H1 (cell line): ENCODE results near the gene TMEM139. TPM values are rescaled to one million over a fixed set of nuclear protein-coding genes. Genes with fewer than 3 reads are reported as not detected.

Source experiments
- CBX5 ChIP-seq: fragments of 300-800, 300-1000 bp; sonication (generic); IDR thresholded peaks from 2 replicates; pipeline ENCODE4 v1.7.1; 2016; ENCODE audit warnings: antibody characterized with exemption, low read length, low read depth
- HDAC2 ChIP-seq, 2 experiments: fragments of 300-600 bp in 1 of 2; sonication (generic) in 1 of 2; IDR thresholded peaks; 2 replicates each; pipeline ENCODE4 v1.6.1; 2011 to 2012; ENCODE audit warnings: low read depth in 2 of 2, low read length in 2 of 2, mild to moderate bottlenecking in 2 of 2, moderate library complexity in 2 of 2, borderline replicate concordance in 1 of 2, inconsistent platforms in 1 of 2
- HDAC6 ChIP-seq: IDR thresholded peaks from one replicate; pipeline ENCODE4 v1.7.1; 2012; ENCODE audit warnings: low read depth, mild to moderate bottlenecking, inconsistent platforms, low read length, moderate library complexity
- NRF1 ChIP-seq: IDR thresholded peaks from 2 replicates; pipeline ENCODE4 v1.6.1; 2011; ENCODE audit warnings: mild to moderate bottlenecking, low read depth, low read length, improper control_type of control experiment
- SIN3A ChIP-seq, 2 experiments: IDR thresholded peaks in 1 of 2; conservative IDR thresholded peaks in 1 of 2; 2 replicates each; pipeline ENCODE4 v1.6.1; 2011 to 2012; ENCODE audit warnings: low read length in 2 of 2, improper control_type of control experiment in 1 of 2, low read depth in 1 of 2, mild to moderate bottlenecking in 1 of 2
- SP2 ChIP-seq: IDR thresholded peaks from 2 replicates; pipeline ENCODE4 v1.6.1; 2012; ENCODE audit warnings: mild to moderate bottlenecking, low read length, inconsistent platforms
- TAF7 ChIP-seq: optimal IDR thresholded peaks from 2 replicates; pipeline ENCODE3; 2011; ENCODE audit warnings: low read depth, mild to moderate bottlenecking, inconsistent platforms, low read length, moderate library complexity, borderline replicate concordance
- polyA plus RNA-seq, 7 experiments: library from polyadenylated mRNA; depleted of rRNA in 3 of 7; stranded (reverse) in 5 of 7; unstranded in 2 of 7; fragments of >200 nt in 5 of 7; fragments of 200-250 nt in 2 of 7; gene quantifications; 1 replicate in 5 of 7; 2 replicates in 1 of 7; 4 replicates in 1 of 7; pipeline versions ENCODE4 v1.2.1 to v1.2.3, GENCODE V29; 2011 to 2013; ENCODE audit warnings: missing spikeins in 2 of 7, mixed read lengths in 2 of 7
- total RNA-seq: library from RNA; stranded (reverse); fragmentation: NEBNext Ultra II Directional; extraction: Animal tissue kit (Norgen Biotek cat#: 25700); gene quantifications from 2 replicates; pipeline ENCODE4 v1.2.1, GENCODE V29; 2021

TMEM139 gene
- total and polyA plus RNA-seq, 2 of the 8 experiments (the other 6 are each of a cell fraction or from before 2014, with no cell fraction given) = 3.2 to 6.7 TPM

- TF ChIP-seq SP2 = no peak
- TF ChIP-seq CBX5 = no peak
- no peak for TF ChIP-seq HDAC2 (IDR thresholded peaks at IDR 0.05; ENCODE audit: borderline replicate concordance in 1 of 2, low read depth in 2 of 2, low read length in 2 of 2)
- no peak for TF ChIP-seq NRF1
- TF ChIP-seq HDAC6 = no peak
- TF ChIP-seq TAF7 = no peak
- no peak for TF ChIP-seq SIN3A (conservative IDR thresholded peaks at IDR 0.05 in 1 of 2, IDR thresholded peaks at IDR 0.05 in 1 of 2; ENCODE audit: low read depth in 1 of 2, low read length in 2 of 2)
These were observed 29.4 kb downstream of the TMEM139 start (continued) for GRCh38 chr7:143314127-143314526.
